ENCODE measurements around the gene SLC16A5.
"Not testable (repeated sequence)": the region's sequence is repeated elsewhere in the genome, so short reads cannot be mapped to it uniquely, and the experiment has no call there.

The SLC16A5 gene
- 2.2 to 19.0 (median 9.3) reads per million in 17 experiments for total RNA-seq

GRCh38 chr17:75087558-75088453 is at the start of gene SLC16A5:
Gene SLC16A5 (plus strand): TSS chr17:75087954. CDS start chr17:75093637, 5,683 bp downstream.
- peak; percentile 88 to 96 (median 93) for DNase-seq

- peak in 3 of 4 experiments; percentile 12 to 43 (median 20) for DNase-seq
Measured at GRCh38 chr17:75039238-75039637, 48.5 kb upstream of the SLC16A5 start.

- DNase-seq = no peak
Measured at GRCh38 chr17:75041656-75042280, 46.0 kb upstream of the SLC16A5 start.

- not testable (repeated sequence) for DNase-seq
Measured at GRCh38 chr17:75043789-75044188, 44.0 kb upstream of the SLC16A5 start.

GRCh38 chr17:75044716-75045115 is 43.0 kb upstream of the SLC16A5 start:
- no peak for DNase-seq

GRCh38 chr17:75045946-75046406 is 41.8 kb upstream of the SLC16A5 start:
- DNase-seq = not testable (repeated sequence)

GRCh38 chr17:75046407-75047289 is 41.1 kb upstream of the SLC16A5 start, which contains the start of the genes ATP5PD and KCTD2:
Gene ATP5PD (minus strand): TSS chr17:75046969. CDS start chr17:75042650, 4,319 bp downstream.
Gene KCTD2 (plus strand): TSS chr17:75047225. CDS start chr17:75047251, 26 bp downstream.
- DNase-seq = peak; percentile 97 to 99 (median 98)

GRCh38 chr17:75047398-75048098 is 40.2 kb upstream of the SLC16A5 start:
- peak in 2 of 4 experiments; percentile 27 to 35 for DNase-seq

- DNase-seq = peak; percentile 21 to 51 (median 46)
Measured at GRCh38 chr17:75048249-75048878, 39.4 kb upstream of the SLC16A5 start.

- no peak for DNase-seq
Measured at GRCh38 chr17:75049057-75049456, 38.7 kb upstream of the SLC16A5 start.

GRCh38 chr17:75049706-75050105 is 38.0 kb upstream of the SLC16A5 start:
- DNase-seq = no peak

- no peak for DNase-seq
Measured at GRCh38 chr17:75051941-75052340, 35.8 kb upstream of the SLC16A5 start.

- peak; percentile 50 to 84 (median 76) for DNase-seq
Measured at GRCh38 chr17:75059369-75060345, 28.1 kb upstream of the SLC16A5 start.

- DNase-seq = no peak
Measured at GRCh38 chr17:75060434-75061054, 27.2 kb upstream of the SLC16A5 start.

GRCh38 chr17:75061055-75061438 is 26.7 kb upstream of the SLC16A5 start:
- DNase-seq = no peak

- no peak for DNase-seq
Measured at GRCh38 chr17:75061618-75062017, 26.1 kb upstream of the SLC16A5 start.

GRCh38 chr17:75063201-75063600 is 24.6 kb upstream of the SLC16A5 start:
- DNase-seq = no peak

GRCh38 chr17:75063626-75064025 is 24.1 kb upstream of the SLC16A5 start:
- DNase-seq = no peak

GRCh38 chr17:75064040-75064439 is 23.7 kb upstream of the SLC16A5 start:
- DNase-seq = no peak
